NCI-H748 (cell line): ENCODE results near the gene PRKCA.
"Not testable (repeated sequence)": the region's sequence is repeated elsewhere in the genome, so short reads cannot be mapped to it uniquely, and the experiment has no call there.

Source experiments
- DNase-seq: peaks from one replicate; lab custom pipeline; 2025; ENCODE audit not compliant: unreplicated experiment; lab: John Stamatoyannopoulos, UW

The PRKCA gene

DNA sequence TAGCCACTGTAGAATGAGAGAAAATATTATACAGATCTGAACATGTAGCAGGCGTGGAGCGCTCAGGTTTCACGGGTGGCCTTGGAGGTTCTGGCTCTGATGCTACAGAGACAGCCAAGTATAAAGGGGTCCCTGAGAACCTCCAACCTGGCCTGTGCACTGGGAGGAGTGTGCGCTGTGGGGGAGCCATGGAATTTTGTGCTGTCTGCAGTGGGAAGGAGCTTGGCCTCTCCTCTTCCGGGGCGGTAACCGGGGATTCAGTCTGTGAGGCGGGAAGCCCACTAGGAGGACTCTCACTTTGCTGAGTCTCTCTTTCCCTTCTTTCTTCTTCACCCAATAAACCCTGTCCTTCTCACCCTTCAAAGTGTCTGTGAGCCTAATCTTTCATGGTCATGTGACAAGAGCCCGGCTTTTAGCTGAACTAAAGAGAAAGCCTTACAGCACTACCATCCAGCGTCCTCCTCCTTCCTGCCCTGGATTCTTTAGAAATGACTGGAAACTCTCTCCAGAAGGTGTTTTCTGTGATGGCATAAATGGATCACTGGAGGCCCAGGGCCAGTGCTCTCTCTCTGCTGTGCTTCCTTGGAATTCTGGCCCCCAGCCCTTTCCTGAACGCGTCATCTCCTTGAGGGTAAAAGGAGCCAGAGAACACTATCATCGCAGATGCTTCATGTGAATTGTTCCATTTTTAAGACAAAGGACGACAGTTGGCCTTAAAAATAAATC lies 300.4 kb downstream of the PRKCA start:
- DNase-seq = no peak

DNA sequence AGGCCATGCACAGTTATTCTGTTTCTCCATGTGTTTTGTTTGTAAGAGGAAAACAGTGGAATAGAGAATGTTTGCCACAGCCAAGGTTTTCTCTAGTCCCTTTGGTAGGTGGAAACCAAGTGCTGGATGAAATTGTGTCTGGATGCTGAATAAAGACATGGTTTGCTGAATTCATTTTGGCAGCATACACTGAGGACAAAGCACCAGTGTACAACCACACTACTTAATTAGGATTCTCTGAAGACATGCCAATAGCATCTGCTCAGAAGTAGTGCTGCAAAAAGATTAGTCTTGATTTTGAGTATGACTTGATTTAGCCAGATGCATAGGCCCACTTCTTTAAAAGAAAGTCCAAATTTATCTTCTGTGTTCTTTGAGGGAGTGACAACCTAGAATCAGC lies 302.0 kb downstream of the PRKCA start:
- no peak for DNase-seq

DNA sequence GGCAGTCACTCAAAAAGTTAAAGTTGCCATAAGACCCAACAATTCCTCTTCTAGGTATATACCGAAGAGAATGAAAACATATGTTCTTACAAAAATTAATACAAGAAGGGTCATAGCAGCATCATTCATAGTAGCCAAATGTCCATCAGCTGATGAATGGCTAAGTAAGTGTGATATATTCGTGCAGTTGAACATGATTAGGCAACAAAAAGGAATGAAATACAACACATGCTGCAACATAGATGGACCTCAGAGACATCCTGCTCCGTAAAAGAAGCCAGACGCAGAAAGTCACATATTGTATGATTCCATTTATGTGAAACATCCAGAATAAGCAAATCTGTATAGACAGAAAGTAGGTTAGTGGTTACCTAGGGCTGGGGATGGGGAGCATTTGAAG lies 303.1 kb downstream of the PRKCA start:
- no peak for DNase-seq

DNA sequence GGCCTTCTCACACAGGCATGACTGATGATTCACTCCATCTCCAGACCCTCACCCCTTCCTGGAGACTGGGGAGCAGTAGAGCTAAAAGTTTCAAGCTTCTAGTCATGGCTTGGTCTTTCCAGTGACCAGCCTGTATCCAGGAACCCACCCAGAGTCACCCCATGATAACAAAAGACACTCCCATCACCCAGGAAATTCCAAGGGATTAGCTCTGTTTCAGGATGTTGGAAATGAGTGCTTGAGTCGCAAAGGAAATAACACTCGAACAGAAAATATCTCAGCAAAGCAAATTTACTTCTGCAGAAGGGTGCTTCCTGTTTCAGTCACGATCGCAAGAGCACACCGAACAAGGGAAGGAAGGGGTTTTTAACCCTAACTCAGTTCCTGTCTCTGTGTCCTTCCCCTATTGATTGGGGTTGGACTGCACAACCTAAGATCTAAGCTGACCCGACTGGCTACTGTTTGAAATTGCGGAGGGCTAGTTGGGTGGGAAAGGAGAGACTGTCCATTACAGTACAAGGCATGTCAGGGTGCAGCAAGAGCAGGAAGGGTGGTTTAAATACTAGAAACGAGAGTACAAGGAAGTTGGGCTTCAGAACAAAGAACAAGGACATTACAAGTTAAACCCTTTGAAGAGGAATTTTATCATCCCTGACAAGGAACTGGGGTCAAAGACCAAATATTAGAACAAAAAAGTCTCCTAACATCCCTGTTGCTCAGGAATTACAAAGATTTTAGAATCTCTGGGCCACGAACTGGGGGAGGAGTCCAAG lies 308.1 kb downstream of the PRKCA start:
- DNase-seq = no peak

DNA sequence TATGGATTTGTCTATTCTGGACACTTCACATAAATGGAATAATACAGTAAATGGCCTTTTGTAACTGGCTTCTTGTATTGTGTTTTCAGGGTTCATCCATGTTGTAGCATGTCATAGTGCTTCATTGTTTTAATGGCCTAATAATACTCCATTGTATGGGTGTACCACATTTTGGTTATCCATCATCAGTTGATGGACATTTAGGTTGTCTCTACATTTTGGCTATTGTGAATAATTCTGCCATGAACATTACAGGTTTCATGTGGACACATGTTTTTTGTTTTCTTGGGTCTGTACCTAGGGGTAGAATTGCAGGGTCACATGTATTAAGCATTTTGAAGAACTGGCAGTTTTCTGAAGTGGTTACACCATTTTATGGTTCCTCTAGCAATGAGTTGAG lies 309.0 kb downstream of the PRKCA start:
- no peak for DNase-seq

DNA sequence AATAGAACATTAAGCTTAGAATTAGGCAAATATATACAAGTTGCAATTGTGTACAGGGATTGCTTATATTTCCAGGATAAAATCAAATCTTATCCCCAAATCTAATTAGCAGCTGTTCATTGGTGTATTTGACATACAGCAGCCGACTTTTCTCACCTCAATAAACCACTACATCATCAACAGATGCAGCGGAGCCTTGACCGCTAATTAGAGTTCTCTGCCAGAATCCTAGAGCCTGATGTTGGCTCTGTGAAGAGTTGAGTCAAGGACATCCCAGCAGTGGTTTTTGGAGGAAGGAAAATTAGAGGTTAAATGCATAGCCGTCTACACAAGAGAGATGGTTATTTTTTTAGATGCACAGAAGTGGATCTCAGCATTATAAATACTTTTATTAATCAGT lies 310.6 kb downstream of the PRKCA start:
- no peak for DNase-seq

DNA sequence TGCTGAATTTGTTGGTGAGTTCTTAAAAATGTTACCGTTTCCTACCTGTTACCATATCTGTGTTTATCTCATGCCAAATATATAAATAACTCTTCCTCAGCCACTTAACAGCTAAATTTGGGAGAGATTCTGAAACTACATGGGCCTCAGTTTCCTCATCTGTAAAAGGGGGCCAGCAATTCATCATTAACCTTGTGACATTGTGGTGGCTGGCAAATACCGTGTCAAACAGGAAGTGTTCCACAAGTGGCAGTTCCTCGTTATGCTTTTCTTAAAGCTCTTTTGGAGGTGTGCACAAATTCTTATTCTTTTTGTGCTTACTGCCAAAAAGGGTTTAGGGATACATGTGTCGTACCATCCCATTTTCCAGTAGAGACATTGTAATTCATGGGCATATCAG lies 312.1 kb downstream of the PRKCA start:
- no peak for DNase-seq

DNA sequence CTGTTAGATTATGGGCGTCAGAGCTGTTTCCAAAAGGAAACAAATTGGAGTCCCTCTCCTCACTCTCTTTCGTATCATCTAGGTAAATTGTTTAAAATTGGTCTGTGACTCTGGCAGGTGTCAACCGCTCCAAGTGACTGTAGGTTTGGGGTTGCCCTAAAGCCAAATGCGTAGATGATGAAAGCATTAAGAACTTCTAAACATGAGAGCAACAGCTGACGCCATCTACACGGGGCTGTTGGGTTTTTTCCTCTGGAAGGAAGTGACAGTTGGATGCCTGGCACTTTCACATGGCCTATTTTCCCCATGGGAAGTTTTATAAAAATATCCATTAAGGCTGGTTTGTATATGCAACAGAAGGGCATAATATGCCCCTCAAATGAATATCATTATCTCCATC lies 316.8 kb downstream of the PRKCA start:
- no peak for DNase-seq

DNA sequence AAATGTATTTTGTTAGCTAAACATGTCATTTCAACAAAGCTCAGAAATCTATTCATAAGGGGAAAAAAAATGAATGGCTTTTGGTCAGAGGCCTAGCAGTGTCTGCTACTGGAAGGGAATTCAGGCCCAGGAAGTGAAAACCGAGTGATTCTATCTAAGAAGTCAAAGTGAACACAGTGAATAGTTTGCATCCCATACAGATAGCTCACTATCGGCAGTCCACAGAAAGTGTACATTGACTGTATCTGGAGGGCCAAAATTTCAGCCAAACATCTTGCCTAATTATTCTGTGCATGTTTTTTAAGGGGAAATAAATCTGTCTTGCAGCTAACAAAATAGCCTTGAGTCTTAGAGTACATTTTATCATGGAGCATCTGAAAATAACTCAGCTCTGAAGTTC lies 318.1 kb downstream of the PRKCA start:
- no peak for DNase-seq

DNA sequence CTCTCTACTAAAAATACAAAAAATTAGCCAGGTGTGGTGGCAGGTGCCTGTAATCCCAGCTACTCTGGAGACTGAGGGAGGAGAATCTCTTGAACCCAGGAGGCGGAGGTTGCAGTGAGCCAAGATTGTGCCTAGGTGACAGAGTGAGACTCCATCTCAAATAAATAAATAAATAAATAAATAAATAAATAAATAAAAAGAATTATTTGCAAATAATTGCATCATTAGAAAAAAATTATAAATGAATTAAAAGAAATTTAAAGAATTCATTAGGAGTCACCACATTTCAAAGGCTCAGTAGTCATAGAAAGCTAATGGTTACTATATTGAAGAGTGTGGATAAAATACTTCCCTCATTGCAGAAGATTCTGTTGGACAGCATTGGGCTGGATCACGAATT lies 322.2 kb downstream of the PRKCA start:
- not testable (repeated sequence) for DNase-seq

DNA sequence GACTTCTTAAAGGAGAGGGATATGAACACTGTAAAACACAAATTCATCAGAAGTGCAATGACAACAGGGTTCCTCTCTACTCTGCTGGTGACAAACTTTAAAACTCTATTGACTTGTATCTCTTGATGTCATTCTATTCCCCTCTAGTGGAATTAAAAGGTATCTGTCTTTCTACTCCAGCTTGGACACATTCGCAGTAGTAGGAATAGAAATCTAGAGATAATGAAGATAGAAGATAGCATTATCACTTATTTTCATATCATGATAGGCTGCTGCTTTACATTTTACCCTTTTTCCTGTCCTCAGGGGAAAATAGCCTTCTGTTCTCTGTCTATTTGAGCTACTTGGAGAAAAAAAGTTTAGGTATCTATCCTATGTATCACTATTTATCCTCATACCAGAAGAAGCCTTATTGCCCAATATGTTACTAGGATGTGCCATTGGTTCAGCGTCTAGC lies 322.9 kb downstream of the PRKCA start:
- peak; percentile 33 for DNase-seq

DNA sequence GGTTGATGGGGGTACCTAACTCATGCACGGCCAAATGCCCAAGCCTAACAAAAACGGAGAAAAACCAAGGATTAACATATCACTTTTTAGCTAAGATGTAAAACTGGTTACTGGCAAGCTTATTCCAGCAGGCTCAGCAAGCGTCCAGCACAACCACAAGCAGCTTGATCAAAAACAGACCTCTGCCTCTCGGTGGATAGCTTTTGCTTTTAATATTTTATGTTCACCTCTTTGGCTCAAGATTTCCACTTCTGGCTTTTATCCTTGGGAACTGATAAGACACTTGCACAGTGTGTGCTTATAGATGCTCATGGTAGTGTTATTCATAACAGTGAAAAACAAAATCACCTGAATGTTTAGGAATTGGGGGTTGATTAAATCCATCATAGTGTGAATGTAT lies 325.6 kb downstream of the PRKCA start:
- no peak for DNase-seq

DNA sequence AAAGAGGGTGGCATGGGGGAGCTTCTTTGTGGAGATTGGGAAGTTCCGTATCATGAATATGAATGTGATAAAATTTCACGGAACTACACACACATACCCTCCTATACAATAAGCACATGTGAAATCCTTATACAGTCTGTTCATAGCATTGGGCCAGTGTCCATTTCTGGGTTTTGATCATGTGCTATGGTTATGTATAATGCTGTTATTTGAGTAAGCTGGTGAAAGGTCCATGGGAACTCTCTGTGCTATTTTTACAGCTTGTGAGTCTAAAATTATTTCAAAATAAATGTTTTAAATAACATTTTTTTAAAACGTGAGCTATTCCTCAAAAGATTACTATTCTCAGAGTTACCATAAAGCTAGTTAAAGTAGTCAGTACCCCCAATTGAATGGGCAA lies 327.3 kb downstream of the PRKCA start:
- no peak for DNase-seq

DNA sequence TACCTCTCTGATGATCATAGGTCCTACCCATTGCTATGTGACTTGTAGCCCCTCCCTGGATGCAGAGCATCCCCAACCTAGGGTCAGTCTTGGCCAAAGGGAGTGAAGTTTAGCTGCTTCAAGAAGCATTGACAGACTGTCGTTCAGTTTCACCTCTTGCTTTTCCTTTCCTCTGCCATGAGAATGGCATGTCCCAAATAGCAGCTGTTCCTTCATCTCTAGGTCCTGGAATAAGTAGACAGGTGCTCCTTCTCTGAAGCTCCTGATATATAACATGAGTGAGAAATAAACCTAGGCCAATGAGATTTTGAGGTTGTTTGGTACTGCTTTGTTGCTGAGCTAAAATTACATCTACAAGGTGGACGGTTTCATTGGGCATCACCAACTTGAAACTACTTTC lies 328.0 kb downstream of the PRKCA start:
- DNase-seq = no peak

DNA sequence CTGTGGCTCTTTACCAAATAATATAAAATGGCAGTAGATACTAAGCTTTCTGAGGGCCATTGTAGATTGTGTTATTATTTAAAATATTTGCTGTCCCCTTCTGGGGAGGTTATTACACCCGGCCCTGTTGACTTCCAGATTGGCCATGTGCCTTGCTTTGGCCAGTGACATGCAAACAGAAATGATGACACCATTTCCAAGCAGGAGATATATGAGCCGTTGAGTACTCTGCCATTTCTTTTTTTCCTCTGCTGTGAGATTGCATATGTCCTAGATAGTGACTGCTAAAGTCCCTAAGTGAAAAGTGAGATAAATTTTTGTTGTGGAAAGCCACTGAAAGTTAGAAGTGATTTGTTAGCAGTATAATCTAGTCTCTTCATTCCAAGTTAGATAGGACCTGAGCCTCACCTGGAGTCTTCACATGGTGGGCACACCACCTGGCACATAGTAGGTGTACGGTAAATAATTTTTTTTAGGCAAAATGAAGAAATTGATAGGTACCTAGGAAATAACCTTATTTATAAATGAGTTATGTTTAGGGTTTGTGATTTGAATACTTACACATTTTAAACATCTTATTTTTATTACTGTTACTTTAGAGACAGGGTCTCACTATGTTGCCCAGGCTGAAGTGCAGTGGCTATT lies 328.5 kb downstream of the PRKCA start:
- no peak for DNase-seq

DNA sequence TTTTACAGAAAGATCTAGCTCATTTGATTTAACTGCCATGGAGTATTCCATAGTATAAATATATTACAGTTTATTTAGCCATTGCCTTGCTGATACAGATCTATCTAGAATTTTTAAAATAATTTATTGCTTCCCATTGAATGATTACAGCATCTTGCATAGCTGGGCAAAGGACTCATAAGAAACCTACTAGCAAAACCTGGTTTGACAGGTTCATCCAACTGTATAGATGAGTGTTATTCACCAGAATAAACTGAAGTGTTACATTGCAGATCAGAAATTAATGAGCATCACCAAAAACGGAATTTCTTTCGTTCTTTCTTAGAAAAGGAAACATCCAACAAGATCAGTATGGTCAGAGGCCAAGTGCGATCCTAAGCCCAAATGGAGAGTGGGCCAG lies 330.3 kb downstream of the PRKCA start:
- DNase-seq = no peak

DNA sequence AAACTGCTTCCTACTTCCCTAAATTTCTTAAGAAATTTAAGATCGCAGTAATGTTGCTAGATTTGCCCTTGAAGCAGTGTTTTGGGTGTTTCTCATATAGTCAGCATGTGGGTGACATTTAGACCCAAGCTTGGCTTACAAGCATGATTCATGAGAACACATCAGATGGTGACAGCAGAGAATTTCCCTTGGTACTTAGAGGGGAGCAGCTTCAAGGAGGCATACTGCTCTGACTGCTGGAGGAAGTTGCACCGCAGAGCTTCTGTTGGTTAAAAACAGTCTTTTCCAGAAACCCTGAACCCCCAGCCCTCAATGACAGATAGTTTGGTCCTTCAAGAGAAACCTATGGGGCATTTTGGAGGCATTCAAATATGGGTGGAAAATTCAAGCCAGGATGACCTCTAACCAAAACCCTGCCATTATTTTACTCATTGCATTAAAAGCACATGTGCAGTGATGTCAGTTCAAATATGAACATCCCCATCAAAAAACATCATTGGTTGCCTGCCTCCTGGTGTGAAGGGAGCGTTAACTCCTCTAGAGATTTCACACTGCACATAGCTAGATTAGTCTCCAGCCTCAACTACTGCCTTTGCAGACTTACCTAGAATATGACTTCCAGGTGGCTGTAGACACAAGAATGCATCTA lies 331.0 kb downstream of the PRKCA start:
- DNase-seq = no peak

DNA sequence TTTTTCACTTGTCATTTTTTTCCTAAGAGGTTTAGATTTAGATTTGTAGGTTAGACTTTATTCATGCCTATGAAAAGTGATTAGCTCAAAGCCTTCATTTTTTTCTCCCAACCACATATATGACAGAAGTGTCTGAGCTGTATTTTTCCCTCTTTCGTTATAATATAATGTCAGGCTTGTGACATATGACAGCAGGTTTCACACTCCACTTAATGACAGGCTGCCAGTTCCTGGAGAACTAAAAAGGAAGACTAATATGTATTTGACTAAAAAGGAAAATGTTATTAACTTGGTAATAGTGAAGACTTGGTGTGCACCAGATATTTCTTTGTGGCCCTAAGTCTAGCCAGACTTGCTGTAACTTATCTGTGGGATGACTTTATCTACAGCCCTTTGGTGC lies 331.8 kb downstream of the PRKCA start:
- no peak for DNase-seq

DNA sequence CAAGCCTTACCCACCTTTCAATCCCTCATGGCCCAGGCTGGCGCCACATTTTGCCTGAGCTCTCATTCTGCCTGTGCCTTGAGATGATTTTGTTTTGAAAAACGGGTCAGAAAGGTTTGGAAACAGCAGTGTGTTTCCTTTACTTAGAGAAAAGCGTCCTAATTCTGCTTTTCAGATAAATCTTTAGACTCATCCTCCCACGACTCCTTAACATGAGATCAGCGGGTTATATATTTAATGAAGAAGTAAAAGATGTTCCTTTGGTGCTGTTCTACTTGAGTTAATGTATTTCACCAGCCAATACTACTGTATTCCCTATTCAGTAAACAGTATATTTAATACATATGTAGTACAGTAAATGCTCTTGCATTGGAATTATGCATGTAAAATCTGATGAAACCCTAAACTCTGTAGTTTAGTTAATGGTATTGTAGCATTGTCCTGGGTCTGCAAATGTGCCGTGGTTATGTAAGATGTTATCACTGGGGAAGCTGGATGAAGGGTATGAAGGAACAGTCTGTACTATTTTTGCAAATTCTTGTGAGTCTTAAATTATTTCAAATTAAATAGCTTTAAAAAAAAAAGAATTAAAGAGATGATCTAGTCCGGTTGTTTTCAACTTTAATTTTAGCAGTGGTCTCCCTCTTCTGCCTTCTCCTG lies 333.1 kb downstream of the PRKCA start:
- DNase-seq = no peak

DNA sequence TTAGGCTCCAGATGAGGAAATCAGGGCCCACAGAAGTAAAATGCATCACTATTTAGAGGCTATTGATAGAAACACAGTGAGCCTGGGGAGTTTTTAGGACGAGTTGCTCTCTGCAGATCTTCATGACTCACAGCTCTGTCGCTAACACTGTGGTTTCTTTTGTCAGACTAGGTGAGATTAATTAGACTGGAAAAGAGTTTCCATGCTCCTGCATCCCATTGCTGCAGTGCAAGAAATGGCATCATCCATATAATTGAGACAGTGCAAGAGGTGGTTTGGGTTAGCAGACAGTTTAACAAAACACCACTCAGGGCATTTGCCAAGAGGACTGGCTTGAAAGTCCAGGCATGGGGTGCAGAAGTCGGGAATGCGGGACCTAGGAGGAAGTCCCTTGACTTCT lies 333.7 kb downstream of the PRKCA start:
- no peak for DNase-seq

DNA sequence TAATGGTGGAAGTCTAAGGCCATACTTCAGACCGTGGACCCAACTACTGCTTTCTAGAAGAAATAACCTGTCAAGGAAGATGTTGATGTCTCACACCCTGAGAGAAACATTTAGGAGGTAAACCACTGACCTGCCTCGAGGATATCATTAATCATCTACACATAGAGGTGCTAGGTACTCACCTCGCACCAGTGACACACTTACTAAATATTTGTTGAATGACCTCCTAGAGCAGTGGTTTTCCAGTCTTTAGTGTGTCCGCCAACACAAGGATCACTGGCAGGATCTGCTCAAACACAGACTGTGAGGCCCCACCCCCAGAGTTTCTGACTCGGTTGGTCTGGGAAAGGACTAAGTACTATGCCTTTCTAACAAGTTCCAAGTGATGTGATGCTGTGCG lies 335.1 kb downstream of the PRKCA start:
- DNase-seq = no peak
